ENCODE measurements around the gene SLC2A5.

- TF ChIP-seq CTCF (IDR thresholded peaks at IDR 0.05; ENCODE audit: insufficient read depth, low read length) = no peak
- TF ChIP-seq SPI1 (IDR thresholded peaks at IDR 0.05; ENCODE audit: borderline replicate concordance, low read depth) = no peak
- TF ChIP-seq POLR2AphosphoS5 (IDR thresholded peaks at IDR 0.05; ENCODE audit: low read depth) = no peak
- TF ChIP-seq REST (IDR thresholded peaks at IDR 0.05; ENCODE audit: insufficient replicate concordance, low read depth) = no peak
Observed at GRCh38 chr1:9108056-9108665, 38.7 kb upstream of the SLC2A5 start.

All from HL-60 (cell line).